Panc1 (cell line): ENCODE results near the gene RORC. TPM values are rescaled to one million over a fixed set of nuclear protein-coding genes. Genes with fewer than 3 reads are reported as not detected.

Experiments used
- ATAC-seq: fragments of 200-7000 bp; cut with Tn5 transposase; 2 replicates; pipeline ENCODE4 v1.9.1; 2020; ENCODE audit warnings: mild to moderate bottlenecking, moderate library complexity
- BruUV-seq: library from RNA; stranded (reverse); fragments of 400-500 nt; replicated peaks from 2 replicates; lab custom pipeline; 2021; lab: Mats Ljungman, UMichigan
- CTCF ChIA-PET: fragments of 300-600 bp; sonication (Branson Sonifier 250); formaldehyde crosslinking; loops from one replicate; lab custom pipeline; 2022; ENCODE audit warnings: antibody characterized with exemption; lab: Charles Lee
- POLR2A ChIA-PET: fragments of 300-600 bp; sonication (Branson Sonifier 250); formaldehyde crosslinking; loops from one replicate; lab custom pipeline; 2022; ENCODE audit warnings: antibody characterized with exemption; lab: Charles Lee
- DNase-seq: peaks from one replicate; pipeline ENCODE4 v3.0.0-alpha.2; 2010; ENCODE audit warnings: low read depth, low spot score
- H3K27ac ChIP-seq: 2 replicates; pipeline ENCODE4 v1.5.1; 2011; ENCODE audit warnings: mild to moderate bottlenecking, low read length, inconsistent platforms
- H3K27me3 ChIP-seq: fragments of 200-500 bp; sonication (Bioruptor generic); 2 replicates; pipeline ENCODE4 v1.6.0; 2014; ENCODE audit warnings: low read length, inconsistent platforms; ENCODE audit not compliant: control insufficient read depth, insufficient read depth
- H3K36me3 ChIP-seq: fragments of 200-500 bp; sonication (Bioruptor generic); 2 replicates; pipeline ENCODE4 v1.5.1; 2014; ENCODE audit warnings: inconsistent platforms, mild to moderate bottlenecking, low read length, moderate library complexity; ENCODE audit not compliant: control insufficient read depth, insufficient read depth
- H3K4me1 ChIP-seq: 2 replicates; pipeline ENCODE4 v1.5.1; 2011; ENCODE audit warnings: inconsistent platforms, mild to moderate bottlenecking, low read length, moderate library complexity; ENCODE audit not compliant: control insufficient read depth, insufficient read depth
- H3K4me3 ChIP-seq, 2 experiments: 2 replicates each; pipeline ENCODE4 v1.5.1; 2011 to 2012; ENCODE audit warnings: low read depth in 2 of 2, low read length in 2 of 2, mild to moderate bottlenecking in 2 of 2, inconsistent platforms in 1 of 2, moderate library complexity in 1 of 2
- H3K9me3 ChIP-seq: fragments of 200-500 bp; sonication (Bioruptor generic); 2 replicates; pipeline ENCODE4 v1.5.1; 2014; ENCODE audit warnings: low read depth, mild to moderate bottlenecking, inconsistent platforms, low read length, moderate library complexity; ENCODE audit not compliant: control insufficient read depth, insufficient read depth
- POLR2AphosphoS5 ChIP-seq: IDR thresholded peaks from 2 replicates; pipeline ENCODE4 v1.6.1; 2012; ENCODE audit warnings: mild to moderate bottlenecking, low read depth, low read length, moderate library complexity
- SIN3A ChIP-seq: IDR thresholded peaks from 2 replicates; pipeline ENCODE4 v1.6.1; 2012; ENCODE audit warnings: low read depth, mild to moderate bottlenecking, low read length, moderate library complexity, borderline replicate concordance; ENCODE audit not compliant: insufficient read depth
- TCF7L2 ChIP-seq: IDR thresholded peaks from 2 replicates; pipeline ENCODE4 v1.6.1; 2011; ENCODE audit warnings: mild to moderate bottlenecking, low read depth, low read length, inconsistent platforms
- in situ Hi-C: cut with HindIII; loops from 2 replicates; pipeline ENCODE4 v1.10.0; 2016; ENCODE audit warnings: low sequenced_read_pairs, low pct_unique_long_range_greater_than_20kb
- intact Hi-C: fragments of 100-400 bp; cut with micrococcal nuclease; formaldehyde crosslinking; loops from one replicate; pipeline ENCODE4 v1.10.0; 2022; ENCODE audit not compliant: unreplicated experiment
- total RNA-seq: library from RNA; stranded (reverse); gene quantifications from one replicate; pipeline ENCODE4 v1.2.1, GENCODE V29; 2021; ENCODE audit not compliant: unreplicated experiment
- TF ChIP-seq, protein P1 (sequence below): fragments of 450-650 bp; IDR thresholded peaks from 2 replicates; pipeline ENCODE4 v1.5.1; 2017; ENCODE audit warnings: mild to moderate bottlenecking
- TF ChIP-seq, protein P2 (sequence below), 2 experiments: IDR thresholded peaks; 2 replicates each; pipeline ENCODE4 v1.6.1; 2011 to 2012; ENCODE audit warnings: low read depth in 2 of 2, control low read depth in 1 of 2, low read length in 1 of 2, mild to moderate bottlenecking in 1 of 2, moderate library complexity in 1 of 2; ENCODE audit not compliant: insufficient read depth in 1 of 2

Gene RORC
- total RNA-seq, 1 experiment from 2014 or later, result not detected

DNA sequence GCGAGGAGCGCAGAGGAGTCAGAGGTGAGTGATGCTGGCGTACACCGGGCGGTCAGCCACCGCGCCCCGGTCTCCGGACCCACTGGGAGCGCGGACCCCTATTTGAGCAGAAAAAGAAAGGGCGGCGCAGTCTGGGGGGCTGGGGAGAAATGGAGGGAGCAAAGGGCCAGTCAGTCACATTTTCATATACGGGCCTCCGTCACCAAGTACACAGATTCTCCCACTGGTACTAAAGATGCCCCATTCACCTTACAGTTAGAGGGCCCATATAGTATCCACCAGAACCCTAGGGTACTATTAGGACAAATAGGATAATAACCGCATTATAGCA lies 7.4 kb upstream of the RORC start:
- Histone ChIP-seq H3K27me3 (no peaks in the 10 kb centered on the region), H3K27ac (peak overlapping the region; percentile 90), H3K4me1 (peaks cover 10% of the 10 kb centered on the region), H3K36me3 (no peaks in the 10 kb centered on the region), H3K9me3 (no peaks in the 10 kb centered on the region), H3K4me3 (peak overlapping the region; percentile 57 to 73)
- CTCF ChIA-PET, result interaction anchor here (0.6 kb wide), 1 partner anchor 170 kb away, joined by 3 read pairs; no protein-coding TSS in a partner anchor
- POLR2A ChIA-PET, result no interaction called here
- no peak for TF ChIP-seq SIN3A
- no peak for TF ChIP-seq POLR2AphosphoS5
- TF ChIP-seq, protein P1, sequence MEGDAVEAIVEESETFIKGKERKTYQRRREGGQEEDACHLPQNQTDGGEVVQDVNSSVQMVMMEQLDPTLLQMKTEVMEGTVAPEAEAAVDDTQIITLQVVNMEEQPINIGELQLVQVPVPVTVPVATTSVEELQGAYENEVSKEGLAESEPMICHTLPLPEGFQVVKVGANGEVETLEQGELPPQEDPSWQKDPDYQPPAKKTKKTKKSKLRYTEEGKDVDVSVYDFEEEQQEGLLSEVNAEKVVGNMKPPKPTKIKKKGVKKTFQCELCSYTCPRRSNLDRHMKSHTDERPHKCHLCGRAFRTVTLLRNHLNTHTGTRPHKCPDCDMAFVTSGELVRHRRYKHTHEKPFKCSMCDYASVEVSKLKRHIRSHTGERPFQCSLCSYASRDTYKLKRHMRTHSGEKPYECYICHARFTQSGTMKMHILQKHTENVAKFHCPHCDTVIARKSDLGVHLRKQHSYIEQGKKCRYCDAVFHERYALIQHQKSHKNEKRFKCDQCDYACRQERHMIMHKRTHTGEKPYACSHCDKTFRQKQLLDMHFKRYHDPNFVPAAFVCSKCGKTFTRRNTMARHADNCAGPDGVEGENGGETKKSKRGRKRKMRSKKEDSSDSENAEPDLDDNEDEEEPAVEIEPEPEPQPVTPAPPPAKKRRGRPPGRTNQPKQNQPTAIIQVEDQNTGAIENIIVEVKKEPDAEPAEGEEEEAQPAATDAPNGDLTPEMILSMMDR, result no peak
- TF ChIP-seq, protein P2, sequence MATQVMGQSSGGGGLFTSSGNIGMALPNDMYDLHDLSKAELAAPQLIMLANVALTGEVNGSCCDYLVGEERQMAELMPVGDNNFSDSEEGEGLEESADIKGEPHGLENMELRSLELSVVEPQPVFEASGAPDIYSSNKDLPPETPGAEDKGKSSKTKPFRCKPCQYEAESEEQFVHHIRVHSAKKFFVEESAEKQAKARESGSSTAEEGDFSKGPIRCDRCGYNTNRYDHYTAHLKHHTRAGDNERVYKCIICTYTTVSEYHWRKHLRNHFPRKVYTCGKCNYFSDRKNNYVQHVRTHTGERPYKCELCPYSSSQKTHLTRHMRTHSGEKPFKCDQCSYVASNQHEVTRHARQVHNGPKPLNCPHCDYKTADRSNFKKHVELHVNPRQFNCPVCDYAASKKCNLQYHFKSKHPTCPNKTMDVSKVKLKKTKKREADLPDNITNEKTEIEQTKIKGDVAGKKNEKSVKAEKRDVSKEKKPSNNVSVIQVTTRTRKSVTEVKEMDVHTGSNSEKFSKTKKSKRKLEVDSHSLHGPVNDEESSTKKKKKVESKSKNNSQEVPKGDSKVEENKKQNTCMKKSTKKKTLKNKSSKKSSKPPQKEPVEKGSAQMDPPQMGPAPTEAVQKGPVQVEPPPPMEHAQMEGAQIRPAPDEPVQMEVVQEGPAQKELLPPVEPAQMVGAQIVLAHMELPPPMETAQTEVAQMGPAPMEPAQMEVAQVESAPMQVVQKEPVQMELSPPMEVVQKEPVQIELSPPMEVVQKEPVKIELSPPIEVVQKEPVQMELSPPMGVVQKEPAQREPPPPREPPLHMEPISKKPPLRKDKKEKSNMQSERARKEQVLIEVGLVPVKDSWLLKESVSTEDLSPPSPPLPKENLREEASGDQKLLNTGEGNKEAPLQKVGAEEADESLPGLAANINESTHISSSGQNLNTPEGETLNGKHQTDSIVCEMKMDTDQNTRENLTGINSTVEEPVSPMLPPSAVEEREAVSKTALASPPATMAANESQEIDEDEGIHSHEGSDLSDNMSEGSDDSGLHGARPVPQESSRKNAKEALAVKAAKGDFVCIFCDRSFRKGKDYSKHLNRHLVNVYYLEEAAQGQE (IDR thresholded peaks at IDR 0.05; ENCODE audit: insufficient read depth in 1 of 2, low read depth in 2 of 2, low read length in 1 of 2), result no peak
- TF ChIP-seq TCF7L2, result no peak
- in situ Hi-C loops (no loop called here), intact Hi-C loops (loop anchor here (10.0 kb wide), 3 partner anchors 144 to 394 kb away; no protein-coding TSS in a partner anchor)
- peak; percentile 1; the same call in 1 of the 2 replicates for ATAC-seq
- no peak for DNase-seq
- no TSS peak for BruUV-seq

DNA sequence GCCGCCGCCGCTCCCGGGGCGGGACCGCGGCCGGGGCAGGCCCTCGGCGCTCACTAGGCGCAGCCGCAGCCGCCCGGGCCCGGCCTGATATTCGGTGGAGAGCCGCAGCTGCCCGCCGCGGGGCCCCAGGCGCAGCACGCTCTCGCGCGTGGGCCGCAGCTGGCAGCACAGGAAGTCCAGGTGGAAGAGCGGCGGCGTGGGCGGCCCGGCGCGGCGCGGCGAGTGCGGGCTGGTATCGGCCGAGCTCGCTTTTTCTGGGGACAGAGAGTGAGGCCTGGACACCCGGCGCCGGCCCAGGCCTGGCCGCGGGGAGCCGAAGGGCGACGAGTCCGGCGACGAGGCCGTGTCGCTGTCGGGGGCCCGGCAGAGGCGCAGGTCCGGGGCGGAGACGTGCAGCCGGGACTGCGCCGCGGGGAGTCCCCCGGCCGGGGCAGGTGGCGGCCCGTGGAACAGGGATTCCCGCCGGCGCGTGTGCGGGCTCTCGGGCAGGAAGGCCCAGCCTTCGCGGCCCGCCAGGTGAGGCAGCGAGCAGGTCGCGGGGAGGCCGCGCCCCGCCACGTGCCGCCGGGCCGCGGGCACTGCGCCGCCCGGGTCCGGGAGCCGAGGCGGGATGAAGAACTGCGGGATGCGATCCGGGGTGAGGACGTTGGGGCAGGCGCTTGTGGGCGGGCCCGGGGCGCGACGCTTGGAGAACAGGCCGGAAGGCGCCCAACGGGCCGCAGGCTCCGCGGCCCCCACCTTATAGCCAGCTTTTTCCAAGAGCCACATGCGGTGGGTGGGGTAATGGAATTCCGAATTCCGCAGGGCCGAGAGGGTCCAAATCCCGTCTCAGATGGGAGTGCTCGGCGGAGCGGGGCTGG lies 6.8 kb upstream of the RORC start:
- ATAC-seq (no peak), DNase-seq (no peak)
- H3K27ac ChIP-seq, result no peak overlapping the region
- no peaks in the 10 kb centered on the region for H3K36me3 ChIP-seq
- POLR2A ChIA-PET, result no interaction called here
- no peak for TF ChIP-seq POLR2AphosphoS5
- TF ChIP-seq, protein P2 (IDR thresholded peaks at IDR 0.05; ENCODE audit: insufficient read depth in 1 of 2, low read depth in 2 of 2, low read length in 1 of 2), result no peak
- no peak for TF ChIP-seq SIN3A
- TF ChIP-seq TCF7L2, result no peak
- TF ChIP-seq, protein P1, result no peak
- BruUV-seq, result no TSS peak
- H3K27me3 ChIP-seq, result no peaks in the 10 kb centered on the region
- CTCF ChIA-PET, result interaction anchor here (0.6 kb wide), 1 partner anchor 170 kb away, joined by 3 read pairs; no protein-coding TSS in a partner anchor
- H3K4me3 ChIP-seq, result no peak overlapping the region
- peaks cover 10% of the 10 kb centered on the region for H3K4me1 ChIP-seq
- in situ Hi-C loops, result no loop called here
- intact Hi-C loops, result loop anchor here (10.0 kb wide), 3 partner anchors 144 to 394 kb away; no protein-coding TSS in a partner anchor
- no peaks in the 10 kb centered on the region for H3K9me3 ChIP-seq
